NK-92 (cell line): Measurements from ENCODE around the gene STMND1.

Experiments
- DNase-seq: peaks from one replicate; lab custom pipeline; 2025; ENCODE audit not compliant: unreplicated experiment; lab: John Stamatoyannopoulos, UW

STMND1 gene

DNA sequence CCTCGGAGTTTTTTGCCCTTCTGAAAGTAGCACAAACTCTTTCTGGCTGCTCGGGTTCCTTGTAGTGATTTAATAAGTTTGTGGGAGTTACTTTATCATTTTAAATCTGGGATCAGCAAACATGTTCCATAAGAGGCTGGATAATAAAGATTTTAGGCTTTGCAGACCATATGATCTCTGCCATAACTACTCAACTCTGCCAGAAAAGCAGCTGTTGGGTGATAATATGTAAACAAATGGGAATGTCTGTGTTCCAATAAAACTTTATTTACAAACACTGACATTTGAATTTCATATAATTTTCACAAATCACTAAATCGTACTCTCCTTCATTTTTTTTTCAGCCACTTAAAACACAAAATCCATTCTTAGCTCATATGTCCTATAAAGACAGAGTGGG is 3.9 kb upstream of the STMND1 start:
- no peak for DNase-seq

DNA sequence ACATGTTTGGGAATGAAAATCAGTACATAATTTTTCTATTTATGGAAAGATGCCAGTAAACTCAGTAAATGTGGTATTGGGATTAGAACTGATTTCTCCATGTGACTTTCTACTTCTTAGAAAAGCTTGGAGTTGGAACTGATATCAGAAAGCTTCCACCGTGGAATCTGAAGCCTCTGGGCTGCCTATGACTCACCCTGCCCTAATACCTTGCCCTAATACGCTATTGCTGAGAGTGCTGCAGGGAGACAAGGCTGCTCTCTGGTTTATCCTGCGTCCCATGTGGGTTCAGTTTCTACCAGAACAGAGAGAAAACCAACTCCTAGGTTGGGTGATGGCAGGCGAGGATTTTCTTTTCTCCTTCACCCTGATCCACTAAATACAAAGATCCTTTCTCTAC is 3.3 kb upstream of the STMND1 start:
- no peak for DNase-seq

DNA sequence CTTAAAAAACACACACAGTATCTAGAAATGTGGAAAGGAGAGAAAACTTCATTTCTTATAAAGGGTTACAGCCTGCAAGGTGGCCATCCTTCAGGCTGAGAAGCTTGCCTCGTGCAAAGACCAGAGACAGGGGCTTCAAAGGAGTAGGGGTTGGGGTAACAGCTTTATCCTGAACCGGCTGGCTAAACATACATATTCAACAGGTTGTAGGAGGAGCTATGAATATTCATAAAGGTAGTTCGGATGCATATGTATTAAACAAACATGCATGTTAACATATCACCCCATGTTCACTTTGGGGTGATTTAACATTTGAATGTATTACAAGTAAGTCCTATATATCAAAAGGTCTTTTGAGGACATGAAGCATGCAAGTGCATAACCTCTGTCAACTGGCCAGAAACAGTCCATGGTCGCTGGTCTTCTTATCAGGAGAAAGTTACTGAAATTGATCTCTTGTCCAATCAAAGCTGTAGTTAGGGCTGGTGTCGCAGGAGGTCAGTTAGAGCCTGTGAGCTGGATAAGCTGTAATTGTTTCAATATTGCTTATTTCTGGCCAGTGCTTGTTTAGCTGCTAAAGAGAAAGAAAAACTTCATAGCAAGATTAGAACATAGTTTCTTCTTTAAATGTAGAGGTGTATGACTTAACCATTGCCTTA is 2.3 kb upstream of the STMND1 start:
- DNase-seq, result no peak

- DNase-seq, result no peak
Observed at GRCh38 chr6:17100806-17101205, 1.0 kb upstream of the STMND1 start.

DNA sequence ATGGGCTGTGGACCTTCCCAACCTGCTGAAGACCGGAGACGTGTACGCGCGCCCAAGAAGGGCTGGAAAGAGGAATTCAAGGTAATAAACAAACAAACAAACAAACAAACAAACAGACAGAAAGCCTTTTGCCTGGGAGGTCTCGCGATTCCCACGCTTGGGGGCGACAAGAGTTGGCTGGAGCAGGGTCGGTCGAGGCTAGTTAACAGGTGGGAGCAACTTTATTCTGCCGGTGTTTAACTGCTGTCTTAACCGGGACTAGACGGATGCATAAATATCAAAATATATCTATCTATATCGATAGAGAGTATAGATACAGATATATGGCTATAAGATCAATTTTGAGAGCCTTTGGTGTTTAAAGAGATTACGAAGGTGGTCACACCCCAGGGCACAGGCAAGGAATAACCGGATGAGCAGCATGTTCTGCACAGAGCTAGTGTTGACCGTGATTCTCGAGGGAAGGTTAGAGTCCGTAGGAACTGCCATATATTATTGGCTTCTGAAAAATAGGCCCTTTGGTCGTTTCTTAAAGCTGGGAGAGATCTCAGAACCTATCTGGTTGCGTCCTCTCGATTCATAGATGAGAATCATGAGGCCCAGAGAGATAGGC is 514 bp downstream of the STMND1 start:
- DNase-seq, result no peak

GRCh38 chr6:17103715-17104114 is 1.9 kb downstream of the STMND1 start:
- no peak for DNase-seq

GRCh38 chr6:17107863-17108262 is 6.0 kb downstream of the STMND1 start:
- DNase-seq, result no peak

GRCh38 chr6:17115251-17116116 is 13.6 kb downstream of the STMND1 start:
- DNase-seq, result no peak

DNA sequence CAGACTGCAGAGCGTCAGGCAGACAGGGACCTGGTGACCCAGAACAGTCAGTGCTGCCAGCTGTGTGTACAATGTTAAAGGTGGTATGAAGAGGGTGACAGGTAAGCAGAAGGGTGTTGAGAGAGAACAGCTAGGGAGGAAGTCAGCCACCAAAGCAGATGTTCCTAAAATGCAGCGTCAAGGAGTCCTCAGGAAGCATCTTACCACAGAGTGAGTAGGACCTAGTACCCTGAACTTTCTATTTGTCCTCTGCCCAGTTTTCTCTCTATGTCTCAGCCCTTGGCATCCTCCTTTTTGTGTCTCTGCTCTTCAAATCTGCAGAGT is 14.2 kb downstream of the STMND1 start:
- DNase-seq, result no peak

- no peak for DNase-seq
Observed at GRCh38 chr6:17120019-17120418, 18.2 kb downstream of the STMND1 start.

DNA sequence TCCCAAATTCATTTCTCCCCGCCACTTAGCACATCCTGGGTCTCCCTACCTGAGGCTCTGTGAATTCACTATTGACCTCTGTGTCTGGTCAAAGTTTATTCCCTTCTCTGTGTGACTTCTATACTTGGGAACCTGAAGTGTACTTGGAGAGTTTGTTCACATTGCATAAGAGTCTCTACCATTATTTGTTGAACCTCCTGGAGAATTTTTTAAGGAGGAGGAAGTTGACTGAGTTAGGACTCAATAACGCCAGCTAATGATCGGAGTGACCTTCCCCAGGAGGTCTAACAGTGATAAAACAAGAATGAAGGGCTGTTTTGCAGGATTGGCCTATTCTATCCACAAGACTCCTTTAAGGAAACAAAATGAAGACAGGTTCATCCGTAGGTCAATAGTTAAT is 23.6 kb downstream of the STMND1 start:
- DNase-seq, result no peak

GRCh38 chr6:17130786-17131185 is 28.9 kb downstream of the STMND1 start:
- no peak for DNase-seq

DNA sequence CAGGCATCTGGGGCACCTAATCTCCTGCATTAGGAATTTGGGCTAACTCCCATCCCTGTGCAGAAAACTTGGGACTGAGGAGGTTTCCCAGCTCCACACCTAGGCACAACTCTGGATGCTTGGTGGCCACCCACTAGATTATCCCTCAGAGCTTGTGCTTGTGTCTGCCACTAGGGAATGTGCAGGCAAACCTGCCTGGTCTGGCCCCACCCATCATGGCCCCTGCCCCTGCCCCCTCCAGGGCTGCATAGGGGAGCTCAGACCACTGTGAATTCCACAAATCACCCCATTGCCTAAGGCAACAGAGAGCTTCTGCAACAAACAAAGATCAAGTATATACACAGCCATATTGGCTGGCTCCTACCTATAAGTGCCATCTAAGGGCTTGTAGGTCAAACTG is 31.1 kb downstream of the STMND1 start:
- DNase-seq, result no peak

DNA sequence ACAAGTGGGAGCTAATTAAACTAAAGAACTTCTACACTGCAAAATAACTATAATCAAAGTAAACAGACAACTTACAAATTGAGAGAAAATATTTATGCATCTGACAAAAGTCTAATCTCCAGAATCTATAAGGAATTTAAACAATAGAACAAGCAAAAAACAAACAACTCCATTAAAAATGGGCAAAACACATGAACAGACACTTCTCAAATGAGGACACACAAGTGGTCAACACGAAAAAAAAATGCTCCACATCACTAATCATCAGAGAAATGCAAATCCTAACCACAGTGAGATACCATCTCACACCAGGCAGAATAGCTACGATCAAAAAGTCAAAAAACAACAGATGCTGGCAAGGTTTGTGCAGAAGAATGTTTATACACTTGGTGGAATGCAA is 36.2 kb downstream of the STMND1 start:
- DNase-seq, result no peak

DNA sequence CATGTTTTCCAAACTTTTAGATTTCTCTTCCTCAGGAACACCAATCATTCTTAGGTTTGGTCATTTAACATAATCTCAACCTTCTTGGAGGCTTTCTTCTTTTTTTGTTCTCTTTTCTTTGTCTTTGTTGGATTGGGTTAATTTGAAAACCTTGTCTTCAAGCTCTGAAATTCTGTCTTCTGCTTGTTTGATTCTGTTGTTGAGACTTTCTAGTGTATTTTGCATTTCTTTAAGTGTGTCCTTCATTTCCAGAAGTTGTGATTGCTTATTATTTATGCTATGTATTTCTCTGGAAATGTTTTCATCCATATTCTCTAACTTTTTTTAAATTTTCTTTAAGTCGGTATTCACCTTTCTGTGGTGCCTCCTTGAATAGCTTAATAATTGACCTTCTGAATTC is 42.2 kb downstream of the STMND1 start:
- DNase-seq, result no peak

GRCh38 chr6:17149571-17149970 is 47.7 kb downstream of the STMND1 start:
- DNase-seq, result no peak

GRCh38 chr6:17150096-17150495 is 48.2 kb downstream of the STMND1 start:
- no peak for DNase-seq

DNA sequence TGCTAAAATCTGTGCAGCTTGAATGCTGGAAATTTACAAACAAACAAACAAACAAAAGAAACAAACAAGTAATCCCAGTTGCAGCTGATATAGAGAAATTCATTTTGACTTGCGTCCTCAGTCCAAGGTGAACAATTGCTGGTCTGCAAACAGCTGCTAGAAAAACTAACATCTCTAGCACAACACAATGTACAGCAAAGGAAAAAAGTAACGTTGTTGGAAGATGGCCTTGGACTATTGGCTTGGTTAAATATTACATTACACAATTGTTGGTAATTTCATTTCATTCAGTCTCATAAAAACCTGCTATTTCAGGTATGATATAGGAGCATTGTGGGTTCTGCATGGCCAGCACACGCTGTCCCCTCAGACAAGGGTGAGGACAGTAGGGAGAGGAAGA is 50.0 kb downstream of the STMND1 start:
- DNase-seq, result no peak

DNA sequence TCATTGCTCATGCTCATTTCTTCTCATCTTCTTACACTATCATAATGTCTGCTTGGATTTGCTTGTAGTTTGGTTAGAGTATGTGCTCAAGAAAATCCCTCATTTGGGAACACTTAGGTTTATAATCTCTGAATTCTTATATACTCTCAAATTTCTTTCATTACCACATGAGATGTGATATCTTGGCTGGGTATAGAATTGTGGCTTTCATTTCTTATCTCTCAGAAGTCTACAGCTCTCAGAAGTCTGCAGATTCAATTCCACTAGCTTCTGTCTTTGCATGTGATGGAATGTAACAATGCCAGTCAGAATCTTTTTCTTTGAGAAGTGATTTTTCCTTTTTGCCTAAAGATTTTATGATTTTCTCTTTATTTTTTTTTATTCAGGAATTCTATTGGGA is 50.9 kb downstream of the STMND1 start:
- DNase-seq, result no peak

- no peak for DNase-seq
Observed at GRCh38 chr6:17156112-17156921, 54.5 kb downstream of the STMND1 start.

GRCh38 chr6:17156966-17157365 is 55.1 kb downstream of the STMND1 start:
- DNase-seq, result no peak

DNA sequence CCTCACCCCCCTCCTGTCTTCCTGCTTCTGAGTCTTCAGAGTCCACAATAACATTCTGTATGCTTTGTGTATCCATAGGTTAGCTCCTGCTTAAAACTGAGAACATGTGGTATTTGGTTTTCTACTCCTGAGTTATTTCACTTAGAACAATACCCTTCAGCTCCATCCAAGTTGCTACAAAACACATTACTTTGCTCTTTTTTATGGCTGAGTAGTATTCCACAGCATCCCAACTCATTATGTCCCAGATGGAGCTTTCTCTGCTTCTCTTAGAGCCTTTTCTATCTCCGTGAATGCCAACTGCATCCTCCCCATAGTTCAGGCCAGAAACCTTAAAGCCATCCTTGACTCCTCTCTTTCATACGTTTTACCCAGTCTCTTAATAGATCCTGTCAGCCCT is 55.8 kb downstream of the STMND1 start:
- DNase-seq, result no peak
